NCI-H1930 (cell line): Measurements from ENCODE around the gene TLR2.

Source experiments
- DNase-seq, 2 experiments: peaks; one replicate each; lab custom pipeline; 2025; lab: John Stamatoyannopoulos, UW

Gene TLR2

GRCh38 chr4:153731239-153731638 lies 47.2 kb downstream of the TLR2 start:
- no peak for DNase-seq

- DNase-seq, result peak in 1 of 2 experiments; percentile 28
These were observed 49.8 kb downstream of the TLR2 start for GRCh38 chr4:153733751-153734448.

GRCh38 chr4:153735906-153736461 lies 51.9 kb downstream of the TLR2 start:
- no peak for DNase-seq

GRCh38 chr4:153741541-153741940 lies 57.5 kb downstream of the TLR2 start:
- no peak for DNase-seq

GRCh38 chr4:153745651-153746050 lies 61.6 kb downstream of the TLR2 start:
- no peak for DNase-seq

- DNase-seq, result no peak
These were observed 63.4 kb downstream of the TLR2 start for GRCh38 chr4:153747406-153747955.

- no peak for DNase-seq
These were observed 64.3 kb downstream of the TLR2 start for GRCh38 chr4:153748378-153748777.

GRCh38 chr4:153750197-153750817 lies 66.2 kb downstream of the TLR2 start:
- peak; percentile 26 to 77 for DNase-seq

- no peak for DNase-seq
These were observed 71.1 kb downstream of the TLR2 start for GRCh38 chr4:153755186-153755585.
